NCI-H748 (cell line): ENCODE data around the gene DNMT3L.

Experiments used
- DNase-seq: peaks from one replicate; lab custom pipeline; 2025; ENCODE audit not compliant: unreplicated experiment; lab: John Stamatoyannopoulos, UW

DNMT3L gene

GRCh38 chr21:44261675-44262295 is at the start of gene DNMT3L:
DNMT3L (minus strand) TSS chr21:44261897; CDS start chr21:44261259, 638 bp downstream.
- DNase-seq: no peak

DNA sequence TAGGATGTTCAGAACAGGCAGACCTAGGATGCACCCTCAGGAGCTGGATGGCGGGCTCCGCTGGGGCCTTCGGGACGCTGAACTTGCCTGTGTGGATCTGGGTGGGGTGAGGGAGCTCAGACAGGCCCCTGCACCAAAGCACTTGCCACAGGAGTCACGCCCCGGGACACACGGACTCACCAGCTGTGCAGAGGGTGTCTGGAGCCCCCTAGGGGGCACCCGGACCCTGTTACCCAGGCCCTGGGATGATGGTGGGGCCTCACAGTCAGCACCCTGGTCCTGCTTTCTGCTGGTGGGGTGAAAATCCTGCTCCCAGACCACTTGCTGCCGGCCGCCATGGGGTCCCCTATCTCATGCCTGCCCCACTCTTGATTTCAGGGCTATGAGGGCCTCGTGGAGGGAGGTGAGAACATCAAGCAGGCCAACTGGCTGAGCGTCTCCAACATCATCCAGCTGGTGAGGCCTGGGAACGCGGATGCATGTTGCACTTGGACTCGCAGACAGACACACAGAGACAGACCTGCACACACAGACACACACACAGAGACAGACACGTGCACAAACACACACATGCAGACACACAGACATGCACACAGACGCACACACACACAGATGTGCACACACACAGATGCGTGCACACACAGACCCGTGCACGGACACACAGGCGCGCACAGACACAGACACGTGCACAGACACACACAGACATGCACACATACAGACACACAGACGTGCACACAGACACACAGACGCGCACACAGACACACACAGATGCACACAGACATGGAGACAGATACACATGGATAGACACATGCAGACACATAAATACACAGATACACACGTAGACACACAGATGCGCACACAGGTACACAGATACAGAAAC is 49.2 kb upstream of the DNMT3L start:
- no peak for DNase-seq

DNA sequence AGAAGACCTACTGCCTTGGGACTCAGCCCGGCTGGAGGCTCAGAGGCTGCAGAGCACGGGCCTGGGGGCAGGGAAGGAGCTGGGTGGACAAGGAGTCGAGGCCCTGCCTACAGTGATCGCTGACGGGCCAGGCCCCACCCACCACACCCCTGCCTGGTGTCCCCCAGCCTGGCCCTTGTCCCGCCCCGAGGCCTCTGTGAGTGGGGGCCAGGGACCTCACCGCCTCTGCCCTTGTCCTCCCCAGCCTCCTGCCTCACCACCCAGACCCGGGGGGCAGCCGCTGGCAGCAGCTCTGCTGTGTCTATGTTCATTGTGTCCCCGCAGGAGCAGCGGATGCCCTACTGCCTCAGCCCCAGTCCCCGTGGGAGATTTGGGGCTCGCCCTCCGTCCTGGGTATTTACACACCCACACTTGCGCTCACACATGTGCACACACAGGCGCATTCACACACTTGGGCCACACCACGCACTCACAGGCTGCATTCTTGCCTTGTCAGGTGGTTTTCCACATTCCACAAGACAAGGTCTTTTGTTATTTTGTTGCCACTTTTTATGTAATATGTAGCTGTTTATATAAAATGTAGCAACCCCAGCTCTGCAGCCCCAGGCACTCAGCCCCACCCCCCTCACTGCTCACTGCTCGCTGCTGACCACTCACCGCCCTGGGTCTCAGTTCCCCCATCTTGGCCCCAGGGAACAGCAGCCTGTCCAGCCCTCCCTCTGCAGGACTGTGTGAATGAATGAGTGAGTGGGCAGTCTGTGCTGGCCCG is 45.4 kb upstream of the DNMT3L start:
- no peak for DNase-seq

GRCh38 chr21:44305691-44306090 is 44.0 kb upstream of the DNMT3L start:
- no peak for DNase-seq

GRCh38 chr21:44304877-44305293 is 43.2 kb upstream of the DNMT3L start:
- peak; percentile 27 for DNase-seq

DNA sequence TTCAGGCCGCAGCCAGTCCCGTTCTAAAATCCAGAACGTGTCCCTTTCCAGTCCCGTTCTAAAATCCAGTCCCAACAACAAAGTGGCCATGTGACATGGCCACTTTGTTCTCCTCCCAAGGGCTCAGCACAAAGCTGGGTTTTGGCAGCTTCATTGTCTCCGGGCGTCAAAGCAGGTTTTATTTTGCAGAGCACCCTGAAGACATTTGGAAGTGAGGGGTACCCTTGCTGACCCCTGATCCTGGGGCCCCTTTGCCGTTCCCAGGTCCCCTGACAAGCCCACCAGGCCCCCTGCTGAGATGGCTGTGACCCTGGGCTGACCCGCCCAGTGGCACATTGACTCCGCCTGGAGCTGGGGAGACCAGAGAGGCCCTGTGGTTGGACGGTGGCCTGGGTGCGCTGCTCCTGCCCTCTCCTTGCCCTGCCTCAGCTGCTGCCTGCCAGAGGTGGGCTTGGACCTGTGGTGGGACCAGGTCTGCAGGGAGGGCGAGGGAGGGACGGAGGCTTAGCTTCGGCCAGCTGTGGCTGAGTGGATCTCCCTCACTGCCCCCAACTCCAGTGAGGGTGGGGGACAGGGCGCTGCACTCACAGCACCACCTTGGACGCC is 42.4 kb upstream of the DNMT3L start:
- no peak for DNase-seq

DNA sequence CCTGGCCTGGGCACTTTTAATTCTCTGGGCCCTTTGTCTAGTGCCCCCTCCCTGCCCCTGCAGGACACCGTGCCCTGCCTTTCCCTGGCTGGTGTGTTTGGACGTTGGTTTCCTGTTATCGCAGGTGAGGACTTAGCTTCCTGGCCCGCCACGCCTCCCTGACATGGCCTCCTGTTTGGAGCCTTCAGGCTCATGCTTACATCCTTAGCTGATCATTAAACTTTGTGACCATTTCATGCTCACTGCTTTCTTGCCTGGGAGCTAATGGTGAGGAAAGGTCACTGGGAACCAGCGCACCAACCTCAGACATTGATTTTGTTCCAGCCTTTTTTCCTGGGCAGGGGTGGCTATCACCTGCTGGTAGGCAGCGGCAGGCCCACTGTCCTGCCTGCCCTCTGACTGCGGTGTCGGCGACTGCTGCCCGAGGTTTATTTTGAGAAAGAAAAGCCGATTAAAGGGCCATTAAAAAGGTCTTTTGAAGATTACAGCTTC is 41.8 kb upstream of the DNMT3L start:
- DNase-seq: no peak

- peak; percentile 43 for DNase-seq
Measured at GRCh38 chr21:44302573-44303401, 41.1 kb upstream of the DNMT3L start.

DNA sequence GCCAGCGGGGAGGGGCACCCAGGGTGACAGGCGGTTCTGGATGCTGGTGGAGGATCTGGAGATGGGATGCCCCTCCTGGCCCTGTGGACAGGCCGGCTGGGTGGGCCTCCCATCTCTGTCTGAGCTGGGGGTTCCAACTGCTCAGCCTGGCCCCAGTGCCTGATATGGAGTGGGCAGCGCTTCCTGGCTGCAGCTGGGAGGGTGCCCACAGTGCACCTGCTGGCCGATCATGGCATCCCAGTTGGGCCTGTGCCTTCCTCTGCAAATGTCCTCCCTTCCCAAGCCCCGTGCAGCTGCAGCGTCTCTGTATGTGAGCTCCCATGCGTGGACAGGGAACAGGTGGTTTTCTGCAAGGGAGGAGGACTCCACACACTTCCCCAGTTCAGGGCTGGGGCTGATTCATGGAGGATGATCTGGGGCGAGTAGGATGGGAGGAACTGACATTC is 40.3 kb upstream of the DNMT3L start:
- no peak for DNase-seq

DNA sequence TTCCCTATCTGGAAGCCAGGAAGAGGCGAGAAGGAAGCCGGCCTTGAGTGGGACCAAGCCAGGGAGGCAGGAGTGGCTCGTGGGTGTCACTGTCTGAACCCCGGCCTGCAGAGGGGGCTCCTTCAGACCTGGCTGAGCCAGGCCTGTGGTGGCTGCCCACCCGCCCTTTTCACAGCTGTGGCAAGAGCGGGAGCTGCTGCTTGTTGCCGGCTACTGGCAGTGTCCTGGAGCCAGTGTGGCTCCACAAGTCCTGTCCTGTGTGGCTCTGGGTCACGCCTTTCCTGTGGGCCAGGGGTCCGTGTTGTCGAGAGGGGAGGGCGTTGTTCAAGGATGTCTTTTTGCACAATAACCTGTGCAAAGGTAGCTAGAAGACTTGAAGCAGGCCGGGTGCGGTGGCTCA is 39.4 kb upstream of the DNMT3L start:
- DNase-seq: no peak

DNA sequence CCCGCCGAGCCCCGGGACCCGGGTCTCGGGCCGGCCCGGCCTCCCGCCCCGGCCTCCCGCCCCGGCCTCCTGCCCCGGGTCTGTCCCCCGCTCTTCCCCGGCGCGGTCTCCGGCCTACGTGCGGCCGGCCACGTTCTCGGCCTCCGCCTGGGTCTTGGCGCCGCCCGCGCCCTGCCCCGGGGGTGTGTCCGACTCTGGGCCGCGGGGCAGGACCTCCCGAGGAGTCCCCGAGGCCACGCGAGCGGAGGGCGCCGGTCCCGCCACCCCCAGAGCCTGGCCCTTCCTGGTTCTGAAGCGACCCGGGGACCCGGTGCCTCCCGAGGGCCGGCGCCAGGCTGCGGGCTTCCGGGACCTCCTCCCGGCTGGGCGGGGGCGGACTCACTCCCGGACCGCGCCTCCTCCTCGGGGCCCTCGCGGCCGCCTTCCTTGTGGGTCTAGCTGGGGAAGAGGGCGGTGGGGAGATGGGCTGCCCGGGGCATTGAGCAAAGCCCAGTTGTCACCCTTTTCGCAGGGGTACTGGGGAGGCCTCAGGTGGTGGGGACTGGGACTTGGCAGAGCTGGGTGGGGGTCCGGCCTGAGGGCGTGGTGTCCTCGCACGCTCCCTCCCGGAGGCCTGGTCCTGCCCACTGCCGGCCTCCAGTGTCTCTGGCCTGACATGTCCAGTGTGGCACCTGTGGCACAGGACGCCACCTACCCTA is 38.7 kb upstream of the DNMT3L start:
- DNase-seq: peak; percentile 42

DNA sequence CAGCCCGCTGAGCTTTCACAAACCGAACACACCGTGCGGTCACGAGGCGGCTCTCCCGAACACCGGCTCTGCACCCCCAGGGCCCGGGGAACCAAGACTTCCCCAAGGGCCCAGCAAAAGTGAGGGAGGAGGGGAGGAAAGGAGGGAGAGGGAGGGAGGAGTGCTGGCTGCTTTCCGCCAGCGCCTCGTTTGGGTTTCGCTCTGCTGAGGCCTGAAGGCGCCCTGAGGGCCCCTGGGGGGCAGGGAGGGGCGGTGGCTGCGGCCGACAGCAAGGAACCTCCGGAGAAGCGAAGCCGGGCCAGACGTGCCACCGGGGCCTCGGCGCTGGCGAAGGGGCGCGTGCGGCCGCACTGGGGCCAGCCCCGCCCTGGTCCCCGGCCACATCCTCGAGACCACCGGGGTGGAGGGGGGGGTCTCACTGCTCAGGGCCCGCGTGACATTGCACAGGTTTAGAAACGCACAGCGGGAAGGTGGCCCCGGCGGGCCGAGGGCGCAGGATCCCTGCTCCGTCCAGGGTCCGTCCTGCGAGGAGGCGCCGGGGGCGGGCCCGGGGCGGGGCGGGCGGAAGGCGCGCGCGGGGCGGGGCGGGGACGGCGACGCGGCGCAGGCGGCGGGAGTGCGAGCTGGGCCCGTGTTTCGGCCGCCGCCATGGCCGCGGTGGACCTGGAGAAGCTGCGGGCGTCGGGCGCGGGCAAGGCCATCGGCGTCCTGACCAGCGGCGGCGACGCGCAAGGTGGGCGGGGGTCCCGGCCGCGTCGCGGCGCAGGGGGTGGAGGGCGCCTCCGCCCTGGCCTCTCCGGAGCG is 38.0 kb upstream of the DNMT3L start, which contains the start of gene PFKL:
Gene PFKL (plus strand): TSS at position 596 of the 804 bp plus-strand sequence. CDS start 53 bp downstream, at position 649.
- DNase-seq: peak; percentile 61

GRCh38 chr21:44299085-44299457 is 37.4 kb upstream of the DNMT3L start:
- DNase-seq: peak; percentile 31

GRCh38 chr21:44298301-44298700 is 36.6 kb upstream of the DNMT3L start:
- DNase-seq: no peak

DNA sequence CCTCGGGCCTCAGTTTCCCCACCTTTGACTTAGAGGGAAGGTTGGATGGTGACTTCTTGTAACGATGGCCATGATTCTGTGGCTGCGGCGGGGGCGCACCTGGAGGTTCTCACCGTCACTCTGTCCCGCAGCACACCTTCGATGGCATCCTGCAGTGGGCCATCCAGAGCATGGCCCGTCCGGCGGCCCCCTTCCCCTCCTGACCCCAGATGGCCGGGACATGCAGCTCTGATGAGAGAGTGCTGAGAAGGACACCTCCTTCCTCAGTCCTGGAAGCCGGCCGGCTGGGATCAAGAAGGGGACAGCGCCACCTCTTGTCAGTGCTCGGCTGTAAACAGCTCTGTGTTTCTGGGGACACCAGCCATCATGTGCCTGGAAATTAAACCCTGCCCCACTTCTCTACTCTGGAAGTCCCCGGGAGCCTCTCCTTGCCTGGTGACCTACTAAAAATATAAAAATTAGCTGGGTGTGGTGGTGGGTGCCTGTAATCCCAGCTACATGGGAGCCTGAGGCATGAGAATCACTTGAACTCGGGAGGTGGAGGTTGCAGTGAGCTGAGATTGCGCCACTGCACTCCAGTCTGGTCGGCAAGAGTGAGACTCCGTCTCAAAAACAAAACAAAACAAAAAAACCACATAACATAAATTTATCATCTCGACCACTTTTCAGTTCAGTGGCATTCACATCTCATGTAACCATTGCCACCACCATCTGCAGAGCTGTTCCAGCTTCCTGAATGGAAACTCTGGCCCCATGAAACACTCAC is 36.0 kb upstream of the DNMT3L start:
- peak; percentile 82 for DNase-seq

- no peak for DNase-seq
Measured at GRCh38 chr21:44296916-44297315, 35.2 kb upstream of the DNMT3L start.

GRCh38 chr21:44296103-44296519 is 34.4 kb upstream of the DNMT3L start:
- no peak for DNase-seq

DNA sequence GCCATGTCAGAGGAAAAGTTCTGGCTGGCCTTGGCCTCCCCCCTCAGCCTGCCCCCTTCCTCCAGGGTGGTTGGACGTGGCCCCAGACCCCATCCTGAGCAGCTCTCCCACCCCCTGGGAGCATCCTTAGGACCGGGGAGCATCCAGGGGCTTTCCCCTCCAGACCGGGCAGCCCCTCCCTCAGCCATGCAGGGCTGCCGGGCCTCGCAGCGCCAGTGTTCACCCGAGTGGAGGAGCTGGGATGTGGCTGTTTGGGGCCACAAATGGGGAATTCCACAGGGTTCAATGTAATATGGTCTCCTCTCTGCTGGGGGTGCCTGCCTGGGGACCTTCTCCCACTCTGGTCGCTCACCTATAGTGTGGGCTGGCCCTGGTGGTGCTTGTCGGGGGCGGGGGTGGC is 33.9 kb upstream of the DNMT3L start:
- DNase-seq: no peak
